Neural cell (in vitro differentiated cells): Measurements from ENCODE around the gene SF3B5. TPM values are rescaled to one million over a fixed set of nuclear protein-coding genes. Genes with fewer than 3 reads are reported as not detected.

ENCODE experiments used
- H2AFZ ChIP-seq: fragments of 200-600, 300-800 bp; sonication (generic), shearing (Covaris generic); 2 replicates; pipeline ENCODE4 v1.6.0; 2014; ENCODE audit warnings: low read depth, mild to moderate bottlenecking, antibody characterized with exemption, low read length, moderate library complexity
- H3F3A ChIP-seq: fragments of 200-600 bp; shearing (Covaris generic); 2 replicates; pipeline ENCODE4 v1.6.1; 2016; ENCODE audit warnings: mild to moderate bottlenecking, moderate library complexity, mixed read lengths, antibody characterized with exemption, low read length; ENCODE audit not compliant: insufficient read depth, poor library complexity, severe bottlenecking
- H3K27ac ChIP-seq: fragments of 200-600, 300-800 bp; sonication (generic), shearing (Covaris generic); 2 replicates; pipeline ENCODE4 v1.5.1; 2014; ENCODE audit warnings: mild to moderate bottlenecking, low read length, moderate library complexity
- H3K27me3 ChIP-seq: fragments of 300-800, 200-600 bp; sonication (generic), shearing (Covaris generic); 2 replicates; pipeline ENCODE4 v1.6.0; 2014; ENCODE audit warnings: mild to moderate bottlenecking, low read depth, low read length, moderate library complexity; ENCODE audit not compliant: insufficient read depth
- H3K36me3 ChIP-seq: fragments of 300-800, 200-600 bp; sonication (generic), shearing (Covaris generic); 2 replicates; pipeline ENCODE4 v1.5.1; 2014; ENCODE audit warnings: mild to moderate bottlenecking, antibody characterized with exemption, low read length, moderate library complexity; ENCODE audit not compliant: insufficient read depth
- H3K4me2 ChIP-seq: fragments of 300-800, 200-600 bp; sonication (generic), shearing (Covaris generic); 2 replicates; pipeline ENCODE4 v1.6.0; 2014; ENCODE audit warnings: mild to moderate bottlenecking, low read length
- H3K4me3 ChIP-seq: fragments of 300-800, 200-600 bp; sonication (generic), shearing (Covaris generic); 2 replicates; pipeline ENCODE4 v1.5.1; 2014; ENCODE audit warnings: mild to moderate bottlenecking, low read length, moderate library complexity
- H3K79me2 ChIP-seq: fragments of 200-600 bp; shearing (Covaris generic); replicated peaks from 2 replicates; pipeline ENCODE4 v1.6.0; 2014; ENCODE audit warnings: mild to moderate bottlenecking, low read length, moderate library complexity; ENCODE audit not compliant: insufficient read depth
- H3K9ac ChIP-seq: fragments of 300-800, 200-600 bp; sonication (generic), shearing (Covaris generic); 2 replicates; pipeline ENCODE4 v1.6.1; 2016; ENCODE audit warnings: mild to moderate bottlenecking, low read length, mixed read lengths
- H3K9me2 ChIP-seq: fragments of 200-600 bp; shearing (Covaris generic); 2 replicates; pipeline ENCODE4 v1.6.1; 2016; ENCODE audit warnings: mild to moderate bottlenecking, low read length, mixed read lengths; ENCODE audit not compliant: insufficient read depth
- H3K9me3 ChIP-seq: fragments of 200-600, 300-800 bp; sonication (generic), shearing (Covaris generic); 2 replicates; pipeline ENCODE4 v1.6.1; 2016; ENCODE audit warnings: mild to moderate bottlenecking, mixed run types, low read length, moderate library complexity, mixed read lengths
- H4K20me1 ChIP-seq: fragments of 200-600 bp; shearing (Covaris generic); 2 replicates; pipeline ENCODE4 v1.6.1; 2016; ENCODE audit warnings: mild to moderate bottlenecking, mixed run types; ENCODE audit not compliant: insufficient read depth
- EZH2 ChIP-seq: fragments of 200-600, 300-800 bp; shearing (Covaris generic), sonication (generic); IDR thresholded peaks from 2 replicates; pipeline ENCODE4 v1.6.1; 2014; ENCODE audit warnings: antibody characterized with exemption, low read length, borderline replicate concordance, mild to moderate bottlenecking; ENCODE audit not compliant: insufficient read depth, poor library complexity, severe bottlenecking
- MXI1 ChIP-seq: fragments of 450-650 bp; conservative IDR thresholded peaks from 2 replicates; pipeline ENCODE4 v1.6.1; 2014; ENCODE audit warnings: antibody characterized with exemption, mild to moderate bottlenecking; ENCODE audit not compliant: poor library complexity, severe bottlenecking
- POLR2AphosphoS5 ChIP-seq: IDR thresholded peaks from 2 replicates; pipeline ENCODE4 v1.6.1; 2012
- SMC3 ChIP-seq: fragments of 450-650 bp; conservative IDR thresholded peaks from 2 replicates; pipeline ENCODE4 v1.6.1; 2014; ENCODE audit warnings: antibody characterized with exemption, mild to moderate bottlenecking, moderate library complexity; ENCODE audit not compliant: poor library complexity
- TAF1 ChIP-seq: IDR thresholded peaks from 2 replicates; pipeline ENCODE4 v1.6.1; 2012; ENCODE audit warnings: low read depth
- polyA plus RNA-seq: library from polyadenylated mRNA; depleted of rRNA; stranded (reverse); fragments of >200 nt; gene quantifications from 2 replicates; pipeline ENCODE4 v1.2.3, GENCODE V29; 2014
- TF ChIP-seq, protein P1 (sequence below): IDR thresholded peaks from 2 replicates; pipeline ENCODE4 v1.6.1; 2012; ENCODE audit warnings: borderline replicate concordance
- TF ChIP-seq, protein P2 (sequence below): fragments of 450-650 bp; IDR thresholded peaks from 2 replicates; pipeline ENCODE4 v1.5.1; 2014; ENCODE audit warnings: antibody characterized with exemption, mild to moderate bottlenecking, moderate library complexity; ENCODE audit not compliant: poor library complexity, severe bottlenecking

Gene SF3B5
- polyA plus RNA-seq, 1 donor from 2014 or later, result 246 TPM

DNA sequence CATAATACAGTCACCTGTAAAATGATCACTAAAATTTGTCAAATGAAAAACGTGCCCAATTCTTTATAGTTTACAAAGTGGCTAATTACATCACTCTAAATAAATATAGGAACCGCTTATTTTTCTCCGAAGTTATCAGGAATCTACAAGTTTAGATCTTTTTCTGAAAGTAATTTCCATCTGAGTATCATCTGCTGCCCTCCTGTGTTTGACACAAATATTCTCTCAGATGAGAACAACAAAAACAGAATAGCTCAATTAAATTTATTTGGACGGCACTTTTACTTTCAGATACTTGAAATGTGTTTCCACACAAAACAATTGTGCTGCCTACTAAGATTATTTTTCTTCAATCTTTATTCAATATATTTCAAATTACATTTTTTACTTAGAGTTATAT is 5.0 kb downstream of the SF3B5 start:
- Histone ChIP-seq H3K9me3 (no peaks in the 10 kb centered on the region), H2AFZ (no peak overlapping the region), H3K9me2 (no peaks in the 10 kb centered on the region), H3K4me3 (no peak overlapping the region), H3F3A (no peaks in the 10 kb centered on the region), H3K36me3 (no peaks in the 10 kb centered on the region), H3K4me2 (no peak overlapping the region), H3K27me3 (no peaks in the 10 kb centered on the region), H3K27ac (no peak overlapping the region), H3K9ac (no peak overlapping the region), H4K20me1 (no peaks in the 10 kb centered on the region), H3K79me2 (peaks cover 19% of the 10 kb centered on the region)
- TF ChIP-seq SMC3 (peak; percentile 16), TAF1 (no peak), MXI1 (no peak)
- TF ChIP-seq, protein P1, sequence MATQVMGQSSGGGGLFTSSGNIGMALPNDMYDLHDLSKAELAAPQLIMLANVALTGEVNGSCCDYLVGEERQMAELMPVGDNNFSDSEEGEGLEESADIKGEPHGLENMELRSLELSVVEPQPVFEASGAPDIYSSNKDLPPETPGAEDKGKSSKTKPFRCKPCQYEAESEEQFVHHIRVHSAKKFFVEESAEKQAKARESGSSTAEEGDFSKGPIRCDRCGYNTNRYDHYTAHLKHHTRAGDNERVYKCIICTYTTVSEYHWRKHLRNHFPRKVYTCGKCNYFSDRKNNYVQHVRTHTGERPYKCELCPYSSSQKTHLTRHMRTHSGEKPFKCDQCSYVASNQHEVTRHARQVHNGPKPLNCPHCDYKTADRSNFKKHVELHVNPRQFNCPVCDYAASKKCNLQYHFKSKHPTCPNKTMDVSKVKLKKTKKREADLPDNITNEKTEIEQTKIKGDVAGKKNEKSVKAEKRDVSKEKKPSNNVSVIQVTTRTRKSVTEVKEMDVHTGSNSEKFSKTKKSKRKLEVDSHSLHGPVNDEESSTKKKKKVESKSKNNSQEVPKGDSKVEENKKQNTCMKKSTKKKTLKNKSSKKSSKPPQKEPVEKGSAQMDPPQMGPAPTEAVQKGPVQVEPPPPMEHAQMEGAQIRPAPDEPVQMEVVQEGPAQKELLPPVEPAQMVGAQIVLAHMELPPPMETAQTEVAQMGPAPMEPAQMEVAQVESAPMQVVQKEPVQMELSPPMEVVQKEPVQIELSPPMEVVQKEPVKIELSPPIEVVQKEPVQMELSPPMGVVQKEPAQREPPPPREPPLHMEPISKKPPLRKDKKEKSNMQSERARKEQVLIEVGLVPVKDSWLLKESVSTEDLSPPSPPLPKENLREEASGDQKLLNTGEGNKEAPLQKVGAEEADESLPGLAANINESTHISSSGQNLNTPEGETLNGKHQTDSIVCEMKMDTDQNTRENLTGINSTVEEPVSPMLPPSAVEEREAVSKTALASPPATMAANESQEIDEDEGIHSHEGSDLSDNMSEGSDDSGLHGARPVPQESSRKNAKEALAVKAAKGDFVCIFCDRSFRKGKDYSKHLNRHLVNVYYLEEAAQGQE, result no peak
- TF ChIP-seq, protein P2, sequence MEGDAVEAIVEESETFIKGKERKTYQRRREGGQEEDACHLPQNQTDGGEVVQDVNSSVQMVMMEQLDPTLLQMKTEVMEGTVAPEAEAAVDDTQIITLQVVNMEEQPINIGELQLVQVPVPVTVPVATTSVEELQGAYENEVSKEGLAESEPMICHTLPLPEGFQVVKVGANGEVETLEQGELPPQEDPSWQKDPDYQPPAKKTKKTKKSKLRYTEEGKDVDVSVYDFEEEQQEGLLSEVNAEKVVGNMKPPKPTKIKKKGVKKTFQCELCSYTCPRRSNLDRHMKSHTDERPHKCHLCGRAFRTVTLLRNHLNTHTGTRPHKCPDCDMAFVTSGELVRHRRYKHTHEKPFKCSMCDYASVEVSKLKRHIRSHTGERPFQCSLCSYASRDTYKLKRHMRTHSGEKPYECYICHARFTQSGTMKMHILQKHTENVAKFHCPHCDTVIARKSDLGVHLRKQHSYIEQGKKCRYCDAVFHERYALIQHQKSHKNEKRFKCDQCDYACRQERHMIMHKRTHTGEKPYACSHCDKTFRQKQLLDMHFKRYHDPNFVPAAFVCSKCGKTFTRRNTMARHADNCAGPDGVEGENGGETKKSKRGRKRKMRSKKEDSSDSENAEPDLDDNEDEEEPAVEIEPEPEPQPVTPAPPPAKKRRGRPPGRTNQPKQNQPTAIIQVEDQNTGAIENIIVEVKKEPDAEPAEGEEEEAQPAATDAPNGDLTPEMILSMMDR, result peak; percentile 20

GRCh38 chr6:144087789-144088426 is 7.5 kb downstream of the SF3B5 start:
- Histone ChIP-seq H3K36me3 (no peaks in the 10 kb centered on the region), H3F3A (no peaks in the 10 kb centered on the region), H3K9ac (no peak overlapping the region), H3K4me3 (no peak overlapping the region), H2AFZ (no peak overlapping the region), H4K20me1 (no peaks in the 10 kb centered on the region), H3K27ac (no peak overlapping the region), H3K4me2 (no peak overlapping the region), H3K79me2 (no peaks in the 10 kb centered on the region), H3K9me2 (no peaks in the 10 kb centered on the region), H3K27me3 (no peaks in the 10 kb centered on the region), H3K9me3 (no peaks in the 10 kb centered on the region)
- TF ChIP-seq SMC3, result no peak
- TF ChIP-seq, protein P1, result no peak
- TF ChIP-seq TAF1, result no peak
- no peak for TF ChIP-seq MXI1
- no peak for TF ChIP-seq POLR2AphosphoS5
- TF ChIP-seq EZH2, result no peak
